HepG2 (cell line): ENCODE measurements around the gene HABP4. TPM values are rescaled to one million over a fixed set of nuclear protein-coding genes. Genes with fewer than 3 reads are reported as not detected.

Source experiments
- polyA plus RNA-seq, 8 experiments: library from polyadenylated mRNA; depleted of rRNA in 3 of 8; stranded (reverse) in 7 of 8; unstranded in 1 of 8; fragments of >200 nt; fragmentation: Illumina TruSeq in 4 of 8; extraction: Trizol in 4 of 8; gene quantifications; 2 replicates each; pipeline versions ENCODE4 v1.2.1 to v1.2.3, GENCODE V29; 2011 to 2016; ENCODE audit warnings: low read depth in 4 of 8, missing spikeins in 1 of 8, mixed read lengths in 1 of 8; ENCODE audit not compliant: insufficient read depth in 1 of 8
- total RNA-seq, 5 experiments: library from RNA; depleted of rRNA; stranded (reverse); fragments of >200 nt; fragmentation: Illumina TruSeq; extraction: Trizol; gene quantifications; 2 replicates each; pipeline ENCODE4 v1.2.3, GENCODE V29; 2016; ENCODE audit warnings: low read depth in 1 of 5

The HABP4 gene
- total and polyA plus RNA-seq, 2 of the 13 experiments (the other 11 are each of a cell fraction or from before 2014, with no cell fraction given): 14.3 to 26.6 TPM

Other genes starting within 250 kb of the HABP4 start
- gene HSD17B3, start 148.0 kb upstream of the HABP4 start, total RNA-seq (2016; rRNA removed; fragmentation: Illumina TruSeq; extraction: Trizol): not detected in 2 replicates
- 0.12 and 0.39 TPM in 2 replicates for gene HSD17B3, start 148.0 kb upstream of the HABP4 start, polyA plus RNA-seq (2011; rRNA removed)
- 59.6 and 96.2 TPM in 2 replicates for gene SLC35D2, start 66.5 kb upstream of the HABP4 start, total RNA-seq (2016; rRNA removed; fragmentation: Illumina TruSeq; extraction: Trizol)
- gene SLC35D2, start 66.5 kb upstream of the HABP4 start, polyA plus RNA-seq (2011; rRNA removed): 97.4 and 103 TPM in 2 replicates
- gene ZNF367, start 31.8 kb upstream of the HABP4 start, total RNA-seq (2016; rRNA removed; fragmentation: Illumina TruSeq; extraction: Trizol): 7.7 and 8.1 TPM in 2 replicates
- gene ZNF367, start 31.8 kb upstream of the HABP4 start, polyA plus RNA-seq (2011; rRNA removed): 1.8 and 2.9 TPM in 2 replicates
- 33.3 and 37.7 TPM in 2 replicates for gene CDC14B, start 169.7 kb downstream of the HABP4 start, total RNA-seq (2016; rRNA removed; fragmentation: Illumina TruSeq; extraction: Trizol)
- 18.2 and 25.8 TPM in 2 replicates for gene CDC14B, start 169.7 kb downstream of the HABP4 start, polyA plus RNA-seq (2011; rRNA removed)
- 11.7 and 13.2 TPM in 2 replicates for gene PRXL2C, start 205.1 kb downstream of the HABP4 start, total RNA-seq (2016; rRNA removed; fragmentation: Illumina TruSeq; extraction: Trizol)
- gene PRXL2C, start 205.1 kb downstream of the HABP4 start, polyA plus RNA-seq (2011; rRNA removed): 8.6 and 11.0 TPM in 2 replicates